NCI-H1048 (cell line): ENCODE measurements around the gene PRG2.
"Not testable (repeated sequence)": the region's sequence is repeated elsewhere in the genome, so short reads cannot be mapped to it uniquely, and the experiment has no call there.

Experiments
- DNase-seq: peaks from one replicate; lab custom pipeline; 2025; lab: John Stamatoyannopoulos, UW

PRG2 gene

GRCh38 chr11:57347336-57347735 lies 43.1 kb downstream of the PRG2 start:
- no peak for DNase-seq

DNA sequence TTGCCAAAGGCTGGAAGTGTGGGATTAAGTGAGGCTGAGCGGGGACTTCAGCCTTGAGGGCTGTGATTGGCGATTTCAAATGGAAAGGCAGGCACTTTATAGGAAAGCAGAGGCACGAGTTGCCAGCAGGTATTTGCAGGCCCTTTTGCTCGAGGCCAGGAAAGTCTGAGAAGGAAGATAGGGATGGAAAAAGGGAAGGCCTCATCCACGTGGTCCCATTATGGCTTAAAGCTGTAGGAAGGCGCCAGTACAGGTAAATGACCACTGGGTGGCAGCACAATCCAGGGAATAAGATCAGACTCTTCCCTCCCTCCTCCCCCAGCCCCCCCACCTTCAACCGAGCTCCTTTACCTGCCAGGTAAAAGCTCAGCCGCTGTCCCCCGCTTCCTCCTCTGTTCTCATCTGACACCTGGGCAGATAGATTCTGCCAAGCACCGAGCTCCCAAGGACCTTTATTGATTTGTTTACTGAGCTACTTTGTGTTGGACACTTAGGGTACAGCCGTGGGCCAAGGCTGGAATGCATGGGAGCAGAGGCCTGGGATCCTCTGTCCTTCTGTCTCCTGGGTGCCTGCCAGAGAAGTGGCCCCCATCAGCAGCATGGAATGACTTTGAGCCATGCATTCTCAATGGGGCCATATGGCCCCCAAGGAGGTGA lies 44.8 kb downstream of the PRG2 start:
- DNase-seq = peak; percentile 49

DNA sequence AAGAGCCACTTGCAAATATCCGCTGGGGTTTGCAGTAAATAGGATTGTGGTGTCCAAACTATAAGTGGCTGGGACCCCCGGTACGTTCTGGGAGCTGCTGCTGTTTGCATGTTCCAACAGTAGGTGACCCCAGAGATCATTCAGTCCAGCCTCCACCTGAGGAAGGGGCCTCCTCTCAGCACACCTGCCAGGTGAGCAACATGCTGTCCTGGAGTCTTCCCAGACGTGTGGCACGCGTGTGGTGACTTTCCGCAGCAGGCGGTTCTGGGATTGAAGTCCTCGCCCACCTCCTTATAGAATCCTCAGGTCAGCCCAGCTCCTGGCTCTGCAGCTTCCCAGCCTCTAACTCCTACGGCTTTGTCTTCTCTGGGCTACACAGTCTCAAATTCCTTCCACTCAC lies 45.6 kb downstream of the PRG2 start:
- DNase-seq = no peak

- no peak for DNase-seq
Observed at GRCh38 chr11:57343825-57344224, 46.6 kb downstream of the PRG2 start.

DNA sequence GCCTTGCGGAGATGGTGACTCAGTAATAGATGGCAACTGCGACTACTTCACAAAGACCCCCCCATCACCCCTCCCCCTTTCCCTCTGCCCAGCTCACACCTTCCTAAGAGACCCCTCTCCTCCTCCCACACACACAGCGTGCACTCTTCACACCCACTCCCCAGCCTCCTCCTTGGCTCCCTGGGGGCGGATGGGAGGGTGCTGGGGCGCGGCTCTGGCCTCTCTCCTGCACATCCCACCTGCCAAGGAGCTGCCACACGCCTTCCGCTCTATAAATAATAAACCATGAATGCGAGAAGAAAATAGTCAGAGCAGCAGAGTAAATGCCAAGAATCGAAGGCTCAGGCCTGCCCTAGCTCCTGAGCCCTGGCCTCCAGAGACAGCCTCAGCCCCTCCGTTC lies 47.7 kb downstream of the PRG2 start:
- DNase-seq = no peak

GRCh38 chr11:57341250-57341808 lies 49.1 kb downstream of the PRG2 start:
- DNase-seq = no peak

GRCh38 chr11:57340039-57340615 lies 50.3 kb downstream of the PRG2 start:
- DNase-seq = no peak

DNA sequence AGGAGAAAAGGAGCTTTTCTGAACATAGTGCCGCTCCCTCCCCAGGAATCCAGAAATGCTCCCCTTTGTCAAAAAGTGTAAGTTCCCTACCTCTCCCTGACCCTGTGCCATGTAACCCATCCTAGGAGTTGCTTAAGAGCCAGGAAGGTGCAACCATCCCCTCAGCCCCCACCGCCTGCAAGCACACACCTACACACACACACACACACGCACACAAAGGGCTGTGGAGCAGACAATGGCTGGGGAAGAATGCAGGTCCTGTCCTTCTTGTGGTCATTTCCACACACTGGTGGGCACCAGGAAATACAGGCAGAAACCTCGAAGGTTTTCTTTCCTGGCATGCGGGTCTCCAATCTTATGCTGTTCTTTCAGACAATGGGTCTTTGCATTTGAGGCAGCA lies 51.1 kb downstream of the PRG2 start:
- DNase-seq = no peak

DNA sequence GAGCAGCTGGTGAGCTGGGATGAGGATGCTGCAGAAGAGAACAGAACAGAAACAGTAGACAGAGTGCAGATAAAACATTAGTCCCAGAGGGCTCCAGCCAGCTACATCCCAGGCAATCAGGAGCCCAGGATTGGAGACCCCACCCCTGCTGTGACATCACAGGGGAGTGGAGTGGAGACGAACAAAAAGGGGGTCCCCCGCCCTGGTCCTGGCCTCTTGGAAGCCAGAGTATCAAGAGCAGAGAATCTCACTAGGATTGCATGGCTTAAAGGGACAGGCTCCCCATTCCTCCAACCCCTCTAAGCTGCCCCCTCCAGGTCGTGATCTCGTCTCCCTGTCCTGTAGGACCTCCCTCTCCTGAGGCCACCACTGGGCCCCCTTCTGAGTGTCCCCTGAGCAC lies 52.3 kb downstream of the PRG2 start, which contains the start of gene P2RX3:
TSS of gene P2RX3 (plus strand) at position 211 of the 400 bp plus-strand sequence. CDS start 199 bp downstream, outside the sequence.
- DNase-seq = no peak

GRCh38 chr11:57336856-57337255 lies 53.6 kb downstream of the PRG2 start:
- DNase-seq = not testable (repeated sequence)
